ENCODE results near the gene TMED10. TPM values are rescaled to one million over a fixed set of nuclear protein-coding genes. Genes with fewer than 3 reads are reported as not detected.

Gene TMED10
- total and polyA plus RNA-seq, 2 of the 13 experiments (the other 11 are each of a cell fraction or from before 2014, with no cell fraction given) = 311 to 377 TPM

- no peak for TF ChIP-seq ZBTB40 (IDR thresholded peaks at IDR 0.05)
- no peak for TF ChIP-seq ZBTB40 (CRISPR knock-in tag; IDR thresholded peaks at IDR 0.05)
- no peak for TF ChIP-seq SOX6 (IDR thresholded peaks at IDR 0.05)
- no peak for TF ChIP-seq SOX6 (CRISPR knock-in tag; IDR thresholded peaks at IDR 0.05)
- TF ChIP-seq PAWR (CRISPR knock-in tag; IDR thresholded peaks at IDR 0.05; ENCODE audit: borderline replicate concordance) = no peak
- no peak for TF ChIP-seq KLF16 (CRISPR knock-in tag; IDR thresholded peaks at IDR 0.05)
- no peak for TF ChIP-seq ZNF138 (CRISPR knock-in tag; IDR thresholded peaks at IDR 0.05; ENCODE audit: low read depth)
Observed at GRCh38 chr14:75081660-75082229, 94.7 kb downstream of the TMED10 start (continued).

Small RNA genes lying within 50 kb of the gene (small RNA-seq; reads per million reads assigned to genes)
- gene HIF1AP1 (ENCODE audit: insufficient read depth in 2 of 3, insufficient read length in 3 of 3, low read depth in 2 of 3, low replicate concordance in 1 of 3) (0 reads per million in 3 experiments), gene RNU4ATAC14P (ENCODE audit: insufficient read depth in 2 of 3, insufficient read length in 3 of 3, low read depth in 2 of 3, low replicate concordance in 1 of 3) (0 reads per million in 3 experiments)

Other genes starting within 250 kb of the TMED10 start
- 20.3 and 27.5 TPM in 2 replicates for gene PGF, start 221.0 kb downstream of the TMED10 start, total RNA-seq (2016; rRNA removed; fragmentation: Illumina TruSeq; extraction: Trizol)
- gene PGF, start 221.0 kb downstream of the TMED10 start, polyA plus RNA-seq (2011; rRNA removed) = 10.7 and 15.9 TPM in 2 replicates
- gene EIF2B2, start 173.7 kb downstream of the TMED10 start, total RNA-seq (2016; rRNA removed; fragmentation: Illumina TruSeq; extraction: Trizol) = 54.4 and 80.9 TPM in 2 replicates
- 71.7 and 78.6 TPM in 2 replicates for gene EIF2B2, start 173.7 kb downstream of the TMED10 start, polyA plus RNA-seq (2011; rRNA removed)
- 24.5 and 24.8 TPM in 2 replicates for gene MLH3, start 125.1 kb downstream of the TMED10 start, total RNA-seq (2016; rRNA removed; fragmentation: Illumina TruSeq; extraction: Trizol)
- 14.4 and 15.3 TPM in 2 replicates for gene MLH3, start 125.1 kb downstream of the TMED10 start, polyA plus RNA-seq (2011; rRNA removed)
- 9.7 and 11.1 TPM in 2 replicates for gene ACYP1, start 112.6 kb downstream of the TMED10 start, total RNA-seq (2016; rRNA removed; fragmentation: Illumina TruSeq; extraction: Trizol)
- 17.3 and 22.4 TPM in 2 replicates for gene ACYP1, start 112.6 kb downstream of the TMED10 start, polyA plus RNA-seq (2011; rRNA removed)
- gene ZC2HC1C, start 107.0 kb downstream of the TMED10 start, total RNA-seq (2016; rRNA removed; fragmentation: Illumina TruSeq; extraction: Trizol) = 3.3 and 5.3 TPM in 2 replicates
- 3.0 and 3.5 TPM in 2 replicates for gene ZC2HC1C, start 107.0 kb downstream of the TMED10 start, polyA plus RNA-seq (2011; rRNA removed)
- 16.5 and 29.4 TPM in 2 replicates for gene NEK9, start 49.6 kb downstream of the TMED10 start, total RNA-seq (2016; rRNA removed; fragmentation: Illumina TruSeq; extraction: Trizol)
- gene NEK9, start 49.6 kb downstream of the TMED10 start, polyA plus RNA-seq (2011; rRNA removed) = 27.3 and 32.1 TPM in 2 replicates
- 4.3 and 24.2 TPM in 2 replicates for gene FOS, start 102.2 kb upstream of the TMED10 start, total RNA-seq (2016; rRNA removed; fragmentation: Illumina TruSeq; extraction: Trizol)
- gene FOS, start 102.2 kb upstream of the TMED10 start, polyA plus RNA-seq (2011; rRNA removed) = 15.9 and 26.2 TPM in 2 replicates